Renal pelvis (tissue), 4 donors: Measurements from ENCODE around the gene MGLL. TPM values are rescaled to one million over a fixed set of nuclear protein-coding genes. Genes with fewer than 3 reads are reported as not detected.

ENCODE experiments used
- DNase-seq: peaks from one replicate; pipeline ENCODE4 v3.0.0-alpha.2; 2013
- polyA plus RNA-seq, 3 donors: library from polyadenylated mRNA; unstranded; fragments of 120-200 nt; gene quantifications; one replicate each; pipeline ENCODE4 v1.2.1, GENCODE V29; 2013; ENCODE audit not compliant: insufficient read length in 3 of 3

MGLL gene
- polyA plus RNA-seq, 3 donors: 23.7 to 29.9 (median 25.2) TPM

DNA sequence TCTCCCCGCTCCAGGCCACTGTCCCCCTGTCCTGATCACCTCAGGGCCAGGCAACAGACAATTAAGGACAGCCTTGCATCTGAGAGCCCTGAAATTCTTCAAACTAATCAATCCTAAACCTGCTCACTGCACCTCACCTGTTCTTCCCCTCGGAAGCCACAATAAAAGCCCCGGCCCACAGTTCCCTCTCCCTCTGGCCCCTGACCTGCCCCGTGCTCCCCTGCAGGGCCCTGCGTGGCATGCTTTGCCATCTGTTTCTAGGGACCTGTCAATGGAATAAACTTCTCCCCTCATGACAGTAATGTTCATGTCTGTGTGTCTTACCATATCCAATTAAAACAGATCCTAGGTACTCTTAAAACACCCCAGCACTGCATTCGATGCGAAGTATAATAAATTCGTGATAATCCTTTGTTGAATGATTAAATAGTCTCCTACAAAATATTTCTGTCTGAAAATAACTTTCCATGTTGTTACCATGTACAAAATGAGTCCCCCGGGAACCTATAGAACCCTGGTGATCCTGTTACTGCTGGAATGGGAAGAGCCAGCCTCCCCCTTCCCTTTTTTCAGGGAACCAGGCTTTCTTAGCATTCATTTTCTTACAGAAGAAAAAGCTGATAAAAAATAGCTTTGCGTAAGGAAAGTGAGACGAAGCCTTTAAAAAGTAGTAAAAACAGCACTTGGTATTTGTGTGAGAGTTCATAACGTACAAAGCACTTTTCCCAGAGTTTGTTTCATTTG lies 90.6 kb downstream of the MGLL start:
- DNase-seq: no peak

DNA sequence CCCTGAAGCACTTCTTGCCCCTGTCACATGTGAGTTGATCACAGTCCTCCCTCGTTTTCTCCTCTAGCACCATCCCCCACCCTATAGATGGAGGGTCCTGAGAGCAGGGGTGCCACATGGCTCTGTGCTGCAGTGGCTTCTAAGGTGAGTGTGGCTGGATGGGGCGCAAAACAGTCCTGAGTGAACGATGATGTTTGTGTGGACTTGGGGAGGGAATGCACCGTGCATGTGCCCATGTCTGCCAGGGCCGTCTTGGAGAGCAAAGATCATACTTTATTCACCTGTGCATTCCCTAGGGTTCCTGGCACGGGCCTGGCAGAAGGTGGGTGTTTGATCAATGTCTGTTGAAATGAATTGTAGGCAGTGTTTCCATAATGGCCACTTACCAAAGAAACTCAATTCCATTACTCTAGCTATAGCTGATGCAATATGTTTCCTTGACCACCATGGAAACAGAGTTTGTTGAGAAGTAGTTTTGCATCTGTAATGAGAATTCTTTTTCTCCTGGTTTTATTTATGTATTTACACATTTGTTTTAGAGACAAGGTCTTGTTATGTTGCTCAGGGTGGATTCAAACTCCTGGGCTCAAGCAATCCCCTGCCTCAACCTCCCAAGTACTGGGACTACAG lies 91.5 kb downstream of the MGLL start:
- no peak for DNase-seq

DNA sequence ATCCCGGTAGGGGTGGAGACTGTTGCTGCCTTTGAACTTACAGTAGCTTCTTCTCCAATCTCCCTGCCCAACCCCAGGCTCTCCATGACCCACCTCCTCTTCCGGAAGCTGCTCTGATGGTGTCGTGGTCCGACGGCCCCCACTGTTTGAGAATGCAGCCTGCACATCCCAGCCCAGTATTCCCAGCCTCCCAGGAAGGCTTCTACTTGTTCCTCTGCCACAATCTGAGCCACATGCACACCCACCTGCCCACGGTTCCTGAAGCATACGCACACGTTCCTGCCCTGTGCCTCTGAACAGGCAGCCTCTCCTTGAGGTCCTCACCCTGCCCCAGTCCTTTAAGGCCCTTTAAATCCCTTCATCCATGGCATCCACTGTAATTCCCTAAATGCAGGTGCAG lies 92.1 kb downstream of the MGLL start:
- DNase-seq: no peak

DNA sequence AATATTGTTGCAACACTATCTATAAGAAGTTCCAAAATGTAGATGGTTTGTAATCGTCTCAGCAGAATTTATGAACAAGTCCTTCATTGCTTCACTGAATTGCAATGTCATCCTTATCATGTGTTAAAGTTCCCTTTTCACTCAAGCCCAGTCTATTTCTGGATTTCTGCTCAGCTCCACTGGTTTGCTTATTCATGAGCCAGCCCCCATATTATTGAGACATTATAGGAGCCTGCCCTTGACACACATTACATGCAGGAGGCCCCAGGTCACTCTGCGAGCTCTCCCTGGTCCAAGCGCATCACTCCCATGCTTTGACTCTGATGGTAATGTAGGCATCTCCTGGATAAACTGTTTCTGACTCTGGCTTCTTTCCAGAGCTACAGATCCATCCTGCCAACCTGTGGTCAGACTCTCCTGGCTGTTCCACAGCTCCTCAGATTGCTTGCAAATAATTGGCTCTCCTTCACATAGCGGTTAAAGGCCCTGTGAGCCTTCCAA lies 92.7 kb downstream of the MGLL start:
- no peak for DNase-seq

DNA sequence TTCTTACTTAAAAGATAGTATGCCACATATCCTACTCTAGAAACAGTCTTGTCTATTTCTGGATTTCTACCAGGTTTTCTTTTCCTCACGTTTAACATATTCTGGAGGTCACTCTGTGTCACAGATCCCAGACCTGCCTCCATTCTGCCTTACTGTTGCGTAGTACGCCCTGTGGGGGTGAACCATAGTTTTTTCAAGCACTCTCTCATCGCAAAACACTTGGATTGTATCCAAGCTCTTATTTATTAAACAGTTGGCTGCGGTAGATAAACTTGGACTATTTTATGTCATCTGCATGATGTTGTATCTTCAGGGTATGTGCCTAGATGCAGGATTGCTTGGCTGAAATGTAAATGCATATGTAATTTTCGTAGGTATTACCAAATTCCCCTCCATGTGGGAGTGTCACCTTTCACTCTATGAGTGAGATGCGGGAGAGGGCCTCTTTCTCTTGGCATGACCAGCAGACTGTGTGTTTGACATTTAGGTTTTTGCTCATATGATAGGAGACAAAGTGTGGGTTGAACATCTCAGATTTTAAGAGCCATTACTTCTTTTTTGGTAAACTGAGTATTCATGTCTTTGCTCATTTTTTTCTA lies 93.8 kb downstream of the MGLL start:
- no peak for DNase-seq

DNA sequence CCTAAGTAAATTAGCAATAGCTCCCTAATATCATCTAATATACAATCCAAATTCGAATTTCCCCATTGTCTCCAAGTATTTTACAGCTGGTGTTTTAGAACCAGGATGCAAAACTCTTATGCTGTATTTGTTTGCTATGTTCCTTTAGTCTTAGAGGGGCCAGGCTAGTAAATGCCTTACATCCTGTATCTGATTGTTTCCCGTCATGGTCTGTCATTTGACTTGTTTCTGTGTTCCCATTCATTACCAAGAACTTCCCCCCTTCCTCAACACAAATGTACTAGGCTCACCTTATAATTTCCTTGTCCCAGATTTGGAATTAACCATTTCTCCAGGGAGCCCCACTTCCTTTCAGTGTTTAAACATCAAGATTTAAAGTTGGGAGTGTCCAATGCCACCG lies 95.4 kb downstream of the MGLL start:
- no peak for DNase-seq

DNA sequence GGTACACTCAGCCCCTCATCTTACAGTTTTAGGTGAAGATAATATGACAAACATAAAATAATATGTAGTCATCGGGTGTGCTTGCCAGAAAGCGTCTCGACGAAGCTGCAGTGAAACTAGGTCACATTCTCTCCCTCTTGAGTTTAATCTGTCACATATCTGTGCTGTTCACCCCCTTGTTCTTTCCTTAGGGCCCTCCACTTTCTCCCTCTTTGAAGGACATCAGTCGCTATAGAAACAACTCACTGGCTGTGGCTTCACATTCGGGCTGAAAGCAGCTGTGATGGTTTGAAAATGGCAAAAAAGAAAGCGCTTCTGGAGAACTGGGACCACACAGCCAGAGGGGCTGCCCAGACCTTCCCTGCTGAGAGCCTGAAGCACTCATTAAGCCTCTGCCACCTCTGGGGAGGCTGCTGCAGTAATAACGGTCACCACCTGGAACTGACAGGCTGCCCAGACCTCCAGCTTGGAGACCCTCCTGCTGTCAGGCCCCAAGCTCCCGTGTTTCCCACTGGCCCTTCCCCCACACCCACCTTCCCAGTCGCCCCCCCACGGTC lies 99.2 kb downstream of the MGLL start:
- no peak for DNase-seq

DNA sequence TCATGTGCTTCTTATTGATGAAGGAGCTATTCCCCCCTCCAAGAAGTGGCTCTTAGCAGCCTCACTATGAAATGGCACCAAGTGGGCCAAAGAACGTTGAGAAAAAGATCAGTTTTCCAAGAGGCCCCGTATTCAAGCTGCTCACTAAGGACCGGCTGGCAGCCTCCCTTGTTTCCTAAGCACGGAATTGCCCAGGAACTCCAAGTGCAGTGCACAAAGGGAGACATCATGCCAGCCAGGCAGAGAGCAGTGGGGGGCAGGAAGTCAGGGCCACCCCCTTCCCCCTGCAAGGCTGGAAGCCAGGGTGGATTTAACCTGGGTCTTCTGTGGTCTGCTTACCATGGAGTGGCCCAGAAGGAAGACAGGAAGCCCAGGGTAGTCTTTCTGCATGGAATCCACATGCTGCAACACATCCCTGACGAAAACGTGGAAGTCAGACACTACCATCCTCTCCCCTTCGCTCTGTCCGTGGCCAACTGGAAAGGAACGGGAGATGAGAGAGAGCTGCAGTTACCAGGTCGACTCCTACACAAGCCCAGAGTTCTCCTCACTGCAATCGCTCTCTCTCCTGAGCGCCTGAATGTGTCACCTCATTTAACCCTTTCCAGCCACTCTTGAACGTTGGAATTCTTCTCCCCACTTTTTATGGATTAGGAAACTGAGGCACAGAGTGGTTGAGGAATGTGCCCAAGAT lies 100.1 kb downstream of the MGLL start:
- no peak for DNase-seq

DNA sequence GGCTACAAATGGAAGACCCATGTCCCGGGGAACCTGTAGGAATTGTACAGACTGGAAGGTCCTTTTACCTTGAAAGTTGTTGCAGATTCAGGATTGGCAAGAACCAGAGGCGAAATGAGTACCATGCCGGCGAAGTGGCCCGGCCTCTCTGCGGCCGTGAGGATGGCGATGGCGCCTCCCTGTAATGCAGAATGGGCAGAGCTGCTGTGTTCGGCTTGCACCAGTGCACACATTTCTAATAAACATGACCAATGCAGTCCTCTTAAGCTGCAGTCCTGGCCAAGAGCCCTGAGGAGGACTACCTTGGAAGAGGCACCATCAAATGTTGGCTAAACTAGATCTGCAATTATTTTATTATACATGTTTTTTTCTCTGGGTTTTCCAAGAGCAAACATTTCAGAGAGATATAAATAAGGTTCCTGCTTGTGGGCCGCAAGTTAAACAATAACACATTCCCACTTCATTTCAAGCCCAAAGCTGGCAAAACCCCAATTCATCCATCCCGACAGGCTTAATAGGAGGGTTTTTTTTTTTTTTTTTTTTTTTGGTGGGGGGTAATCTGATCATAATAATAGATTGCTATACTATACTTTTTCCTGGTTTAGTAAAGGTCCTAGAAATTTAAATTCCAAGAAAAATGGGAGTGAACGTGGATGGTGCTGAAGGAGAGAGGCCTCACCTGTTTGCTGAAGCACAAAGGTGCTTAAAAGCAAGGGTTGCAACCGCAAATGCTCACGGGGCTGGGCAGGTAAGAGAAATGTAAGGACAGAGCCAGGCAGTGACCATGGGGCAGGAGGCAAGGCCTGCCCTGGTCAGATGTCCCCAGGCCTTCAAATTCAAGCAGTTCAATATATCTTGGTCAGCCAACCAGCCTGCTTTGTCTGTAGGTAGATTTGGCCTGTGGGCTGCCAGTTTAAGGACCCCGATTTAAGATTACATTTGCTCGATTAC lies 101.1 kb downstream of the MGLL start:
- no peak for DNase-seq

DNA sequence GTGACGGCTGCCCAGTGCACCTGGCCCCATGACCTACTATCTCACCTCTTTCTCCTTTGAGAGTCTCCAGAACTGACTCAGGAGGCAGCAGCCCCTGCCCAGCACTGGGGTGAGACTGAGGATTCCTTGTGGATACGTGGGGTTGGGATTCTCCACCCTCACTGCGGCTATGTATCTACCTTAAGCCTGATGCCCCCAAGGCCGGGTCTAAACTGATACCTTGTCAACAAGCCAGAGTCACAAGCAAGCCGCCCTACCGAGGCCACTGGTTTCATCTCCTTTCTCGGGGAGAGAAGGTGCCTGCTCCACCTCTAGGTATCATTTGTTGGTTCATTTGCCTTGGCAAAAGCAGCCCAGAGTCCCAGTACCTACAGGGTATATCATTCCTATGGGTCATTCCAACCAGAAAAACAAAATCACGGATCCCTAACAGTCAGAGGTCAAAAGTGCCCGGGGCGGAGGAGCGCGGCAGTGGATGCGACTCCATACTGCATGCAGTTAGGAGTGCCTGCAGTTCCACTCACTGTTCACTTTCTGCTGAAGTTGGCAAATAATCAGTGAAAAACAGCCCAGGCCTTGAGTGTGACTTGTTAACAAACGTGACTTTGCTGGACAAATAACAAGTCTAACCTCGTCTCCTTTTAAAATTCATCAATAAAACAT lies 102.0 kb downstream of the MGLL start:
- DNase-seq: no peak

DNA sequence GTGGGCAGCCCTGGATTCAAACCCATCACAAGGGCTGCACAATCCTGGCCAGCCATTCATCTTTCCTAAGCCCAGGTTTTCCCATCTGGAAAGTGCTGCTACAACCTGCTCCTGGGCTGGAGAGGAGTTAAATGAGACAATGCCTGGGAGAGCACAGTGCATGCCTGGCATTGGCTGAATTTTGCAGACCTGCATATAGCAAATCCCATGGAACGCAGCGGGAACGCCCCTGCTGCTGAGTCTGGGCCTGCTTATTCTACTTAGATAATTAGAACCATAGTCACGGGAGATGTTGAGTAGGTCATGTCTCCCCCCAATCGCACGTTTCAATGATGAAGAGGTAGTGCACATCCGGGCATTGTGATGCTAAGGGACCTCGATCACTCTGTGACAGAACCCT lies 102.9 kb downstream of the MGLL start:
- DNase-seq: no peak

DNA sequence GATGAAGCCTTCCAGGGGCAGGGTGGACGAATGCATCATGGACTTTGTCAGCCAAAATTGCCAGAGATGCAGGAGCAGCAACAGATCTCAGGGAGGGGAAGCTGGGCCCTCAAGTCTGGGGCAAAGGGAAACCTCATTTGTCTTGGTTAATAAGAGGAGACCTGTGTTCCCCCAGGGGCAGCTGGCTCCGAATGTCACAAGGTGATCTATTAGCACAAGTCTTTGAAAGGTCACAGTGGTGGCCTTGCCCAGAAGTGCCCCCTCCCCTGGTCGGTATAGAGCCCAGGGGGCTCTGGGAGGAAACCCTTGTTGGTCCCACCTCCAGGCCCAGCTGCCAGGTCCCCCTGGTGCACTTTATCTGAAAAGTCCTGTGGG lies 103.4 kb downstream of the MGLL start:
- DNase-seq: no peak

DNA sequence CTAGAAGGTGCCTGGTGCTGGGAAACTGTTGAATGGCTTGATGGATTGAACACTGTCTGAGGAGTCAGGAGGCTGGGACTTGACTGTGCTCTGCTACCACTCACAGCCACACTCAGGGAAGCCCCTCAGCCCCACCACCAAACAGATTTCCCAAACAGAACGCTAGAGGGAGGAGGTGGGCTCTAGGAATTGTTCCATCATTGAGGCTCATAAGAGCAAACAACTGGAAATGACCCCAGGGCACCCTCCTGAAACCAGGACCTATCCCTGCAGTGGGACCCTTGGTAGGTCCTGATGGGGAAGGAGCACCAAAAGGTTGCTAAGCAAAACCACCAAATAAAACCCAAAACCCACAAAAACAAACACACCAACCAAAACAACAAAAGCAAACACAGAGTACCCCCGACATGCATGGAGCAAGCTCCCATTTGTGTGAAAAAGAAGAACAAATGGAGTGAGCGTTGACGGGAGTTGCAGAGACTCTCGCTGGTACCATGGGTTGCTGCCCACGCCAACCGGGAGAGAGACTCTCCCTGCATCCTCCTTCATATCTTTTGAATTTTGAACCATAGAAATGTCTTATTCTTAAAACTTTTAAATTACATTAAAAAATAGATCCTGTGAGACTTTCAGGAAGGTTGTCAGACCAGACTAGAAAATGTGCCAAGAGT lies 103.9 kb downstream of the MGLL start:
- DNase-seq: no peak

DNA sequence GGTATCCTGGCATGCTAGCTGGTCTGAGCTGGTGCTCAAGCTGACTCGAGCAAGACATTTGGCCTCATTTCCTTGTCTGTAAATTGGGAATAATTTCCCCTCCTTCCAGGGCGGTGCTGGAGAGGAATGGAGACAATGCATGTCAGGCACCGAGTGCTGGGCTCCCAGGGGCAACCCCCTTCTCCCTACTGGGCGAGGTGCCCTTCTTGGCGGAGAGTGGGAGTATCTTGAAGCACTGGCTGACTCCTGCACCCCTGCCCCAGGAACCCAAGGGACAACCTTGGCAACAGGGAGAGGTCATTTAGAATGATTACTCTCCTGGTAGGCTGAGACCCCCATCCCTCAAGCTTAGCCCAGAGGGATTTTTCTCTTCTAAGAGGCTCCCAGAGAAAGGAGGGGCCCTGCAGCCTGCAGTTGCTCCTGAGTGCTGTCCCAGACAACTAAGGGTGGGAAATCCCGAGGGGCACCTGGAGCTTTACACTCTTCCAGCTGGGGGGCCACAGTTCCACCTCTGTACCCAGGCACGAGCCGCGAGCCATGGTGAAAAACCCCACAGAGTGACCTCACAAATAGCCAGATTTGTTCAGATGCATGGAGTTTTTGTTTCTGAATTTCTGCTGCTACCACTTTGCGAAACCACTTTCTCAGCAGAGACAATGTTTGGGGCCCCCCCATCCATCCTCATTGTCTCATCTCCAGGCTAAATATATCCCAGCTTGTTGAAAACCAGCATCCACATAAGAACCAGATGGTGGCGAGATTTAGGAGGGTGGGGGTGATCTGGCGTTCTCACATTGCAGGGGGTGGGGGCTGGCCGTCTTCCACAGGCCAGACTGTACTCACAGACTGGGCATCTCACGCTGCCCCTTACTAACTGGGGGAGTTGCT lies 104.7 kb downstream of the MGLL start:
- DNase-seq: no peak

DNA sequence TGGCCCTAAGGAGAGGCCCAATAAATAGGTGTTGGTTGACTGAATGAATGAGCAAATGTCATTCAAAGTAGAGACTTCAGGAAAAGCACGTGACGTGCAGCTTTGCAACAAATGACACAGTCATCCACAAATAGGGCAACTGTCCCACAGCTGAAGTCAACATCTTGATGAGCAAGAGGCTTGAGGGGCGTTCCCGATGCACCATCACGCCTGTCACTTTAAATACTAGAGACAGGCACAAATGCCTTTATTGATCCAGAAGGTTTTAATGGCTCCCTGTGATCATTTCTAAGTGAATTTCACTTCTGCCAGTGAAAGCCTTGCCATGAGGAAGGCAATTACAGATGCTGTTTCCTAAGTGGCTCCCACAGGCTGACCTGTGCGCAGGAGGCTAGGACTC lies 105.9 kb downstream of the MGLL start:
- no peak for DNase-seq

DNA sequence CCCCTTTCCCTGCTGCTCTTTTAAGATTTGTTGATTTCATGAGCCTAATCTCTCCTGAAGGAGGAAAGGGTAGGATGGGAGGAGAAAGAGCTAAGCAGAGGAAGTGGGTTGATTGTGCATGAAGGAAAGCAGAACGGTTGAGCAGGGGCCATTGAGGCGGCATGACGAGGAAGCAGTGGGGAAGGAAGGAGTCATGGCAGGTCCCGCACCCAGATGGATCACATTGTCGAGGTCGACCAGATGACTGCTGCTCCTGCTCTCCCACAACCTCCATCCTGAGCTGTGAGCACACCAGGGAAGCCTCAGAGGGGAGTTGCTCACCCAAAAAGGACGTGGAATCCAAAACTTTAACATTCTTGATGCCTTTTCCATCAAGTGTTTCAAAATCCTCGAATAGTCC lies 106.8 kb downstream of the MGLL start:
- DNase-seq: no peak

DNA sequence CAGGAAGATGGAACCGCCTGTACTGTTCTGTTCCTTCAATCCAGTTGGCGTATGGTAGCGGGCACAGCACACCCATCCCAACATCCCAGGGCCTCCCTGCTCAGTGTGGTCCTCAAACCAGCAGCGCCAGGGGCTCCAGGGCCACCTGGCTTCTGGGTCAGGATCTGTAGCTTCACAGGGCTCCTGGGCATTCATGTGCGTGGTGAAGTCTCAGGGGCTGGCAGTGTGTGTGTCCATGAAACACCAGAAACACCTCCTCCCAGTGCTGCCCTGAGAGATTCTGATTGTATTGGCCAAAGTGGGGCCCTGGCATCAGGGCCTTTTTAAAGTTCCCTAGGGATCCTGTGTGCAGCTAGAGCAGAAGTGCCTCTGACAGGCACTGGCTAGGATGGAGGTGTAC lies 107.4 kb downstream of the MGLL start:
- no peak for DNase-seq

DNA sequence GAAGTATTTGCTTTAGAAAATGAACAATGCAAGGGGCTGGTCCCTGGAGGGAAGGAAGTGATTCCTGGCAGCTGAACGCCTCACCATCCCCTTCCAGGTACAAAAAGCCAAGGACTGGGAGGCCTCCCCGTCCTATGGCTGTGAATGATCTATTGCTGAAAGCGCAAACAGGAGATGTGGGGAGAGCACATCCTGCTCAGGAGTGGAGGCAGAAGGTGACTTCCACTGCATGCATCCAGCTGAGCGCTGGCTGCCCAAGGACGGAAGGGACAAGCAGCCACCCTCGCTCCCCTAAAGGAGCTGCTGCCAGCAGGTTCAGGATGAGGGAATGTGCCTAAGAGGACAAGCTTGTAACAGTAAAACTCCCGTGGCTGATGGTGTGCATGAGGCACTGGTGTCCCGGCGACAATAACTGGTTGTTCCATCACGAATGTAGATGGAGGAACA lies 108.2 kb downstream of the MGLL start:
- no peak for DNase-seq
